ENCODE data around the gene LIN7C.

- TF ChIP-seq EZH2phosphoT487 (IDR thresholded peaks at IDR 0.05; ENCODE audit: borderline replicate concordance, low read length) (no peak), CTCF (IDR thresholded peaks at IDR 0.05; ENCODE audit: low read depth, low read length, poor library complexity, severe bottlenecking) (no peak)
These were observed 18.9 kb downstream of the LIN7C start for GRCh38 chr11:27487706-27488105.

All from DOHH2 (cell line).